Measurements from ENCODE around the gene KLF5. TPM values are rescaled to one million over a fixed set of nuclear protein-coding genes. Genes with fewer than 3 reads are reported as not detected.

KLF5 gene
- total and polyA plus RNA-seq, 5 donors: 0.54 to 0.83 (median 0.74) TPM

- WGBS: 42% methylated on average over 3 of the region's 3 CpGs
- no peak overlapping the region for H3K27ac ChIP-seq (ENCODE audit: low read length)
- intact Hi-C loops (cut with DNase I): no loop called here
Measured at GRCh38 chr13:73073050-73073449, 14.2 kb downstream of the KLF5 start.

GRCh38 chr13:73074014-73074413 lies 15.2 kb downstream of the KLF5 start:
- ATAC-seq (no peak), DNase-seq (no peak)
- Histone ChIP-seq H3K9me3 (ENCODE audit: control insufficient read depth, low read length) (no peaks in the 10 kb centered on the region), H3K27me3 (ENCODE audit: control insufficient read depth, insufficient read depth) (no peaks in the 10 kb centered on the region), H3K27ac (ENCODE audit: low read length) (no peak overlapping the region), H3K4me1 (ENCODE audit: control insufficient read depth, insufficient read depth, low read length) (no peaks in the 10 kb centered on the region), H3K4me3 (ENCODE audit: low read length) (no peak overlapping the region)
- intact Hi-C loops (cut with DNase I): no loop called here
- 62% methylated on average over 2 of the region's 2 CpGs for WGBS

More at GRCh38 chr13:73073050-73073449, 14.2 kb downstream of the KLF5 start:
- Histone ChIP-seq H3K4me1 (ENCODE audit: control insufficient read depth, insufficient read depth, low read length) (no peaks in the 10 kb centered on the region), H3K27me3 (ENCODE audit: control insufficient read depth, insufficient read depth) (no peaks in the 10 kb centered on the region), H3K9me3 (ENCODE audit: control insufficient read depth, low read length) (no peaks in the 10 kb centered on the region), H3K4me3 (ENCODE audit: low read length) (no peak overlapping the region)
- ATAC-seq (no peak), DNase-seq (no peak)

- H3K27me3 ChIP-seq (ENCODE audit: control insufficient read depth, insufficient read depth): no peaks in the 10 kb centered on the region
Measured at GRCh38 chr13:73074926-73075325, 16.1 kb downstream of the KLF5 start.

GRCh38 chr13:73075546-73075945 lies 16.7 kb downstream of the KLF5 start:
- intact Hi-C loops (cut with DNase I): no loop called here
- no peak overlapping the region for H3K27ac ChIP-seq (ENCODE audit: low read length)
- no peak overlapping the region for H3K4me3 ChIP-seq (ENCODE audit: low read length)
- WGBS: 61% methylated on average over 18 of the region's 18 CpGs
- no peaks in the 10 kb centered on the region for H3K27me3 ChIP-seq (ENCODE audit: control insufficient read depth, insufficient read depth)
- H3K4me1 ChIP-seq (ENCODE audit: control insufficient read depth, insufficient read depth, low read length): no peaks in the 10 kb centered on the region
- ATAC-seq: no peak
- DNase-seq: no peak
- no peaks in the 10 kb centered on the region for H3K9me3 ChIP-seq (ENCODE audit: control insufficient read depth, low read length)

More at GRCh38 chr13:73074926-73075325, 16.1 kb downstream of the KLF5 start:
- DNase-seq: no peak
- no peak overlapping the region for H3K4me3 ChIP-seq (ENCODE audit: low read length)
- WGBS: 98% methylated on average over 1 of the region's 1 CpG
- intact Hi-C loops (cut with DNase I): no loop called here
- no peaks in the 10 kb centered on the region for H3K9me3 ChIP-seq (ENCODE audit: control insufficient read depth, low read length)
- no peaks in the 10 kb centered on the region for H3K4me1 ChIP-seq (ENCODE audit: control insufficient read depth, insufficient read depth, low read length)
- no peak overlapping the region for H3K27ac ChIP-seq (ENCODE audit: low read length)
- ATAC-seq: no peak

- Histone ChIP-seq H3K27ac (ENCODE audit: low read length) (no peak overlapping the region), H3K27me3 (ENCODE audit: control insufficient read depth, insufficient read depth) (no peaks in the 10 kb centered on the region), H3K9me3 (ENCODE audit: control insufficient read depth, low read length) (no peaks in the 10 kb centered on the region), H3K4me3 (ENCODE audit: low read length) (no peak overlapping the region), H3K4me1 (ENCODE audit: control insufficient read depth, insufficient read depth, low read length) (no peaks in the 10 kb centered on the region)
- DNase-seq (no peak), ATAC-seq (no peak)
- intact Hi-C loops (cut with DNase I): no loop called here
- 64% methylated on average over 2 of the region's 2 CpGs for WGBS
Measured at GRCh38 chr13:73075954-73076353, 17.1 kb downstream of the KLF5 start.

- WGBS: 94% methylated on average over 9 of the region's 9 CpGs
- Histone ChIP-seq H3K27me3 (ENCODE audit: control insufficient read depth, insufficient read depth) (no peaks in the 10 kb centered on the region), H3K27ac (ENCODE audit: low read length) (no peak overlapping the region), H3K9me3 (ENCODE audit: control insufficient read depth, low read length) (no peaks in the 10 kb centered on the region), H3K4me1 (ENCODE audit: control insufficient read depth, insufficient read depth, low read length) (no peaks in the 10 kb centered on the region), H3K4me3 (ENCODE audit: low read length) (no peak overlapping the region)
- ATAC-seq (no peak), DNase-seq (no peak)
- intact Hi-C loops (cut with DNase I): no loop called here
Measured at GRCh38 chr13:73077865-73078264, 19.1 kb downstream of the KLF5 start.

GRCh38 chr13:73079359-73079758 lies 20.6 kb downstream of the KLF5 start:
- ATAC-seq: no peak
- Histone ChIP-seq H3K27ac (ENCODE audit: low read length) (no peak overlapping the region), H3K4me1 (ENCODE audit: control insufficient read depth, insufficient read depth, low read length) (no peaks in the 10 kb centered on the region), H3K9me3 (ENCODE audit: control insufficient read depth, low read length) (no peaks in the 10 kb centered on the region), H3K4me3 (ENCODE audit: low read length) (no peak overlapping the region), H3K27me3 (ENCODE audit: control insufficient read depth, insufficient read depth) (no peaks in the 10 kb centered on the region)
- no peak for DNase-seq
- 86% methylated on average over 3 of the region's 3 CpGs for WGBS
- intact Hi-C loops (cut with DNase I): no loop called here

- no peaks in the 10 kb centered on the region for H3K4me1 ChIP-seq (ENCODE audit: control insufficient read depth, insufficient read depth, low read length)
- no peaks in the 10 kb centered on the region for H3K27me3 ChIP-seq (ENCODE audit: control insufficient read depth, insufficient read depth)
- intact Hi-C loops (cut with DNase I): loop anchor here in 1 of 4 donors (10.0 kb wide), 1 partner anchor 623 kb away; no protein-coding TSS in a partner anchor
- H3K9me3 ChIP-seq (ENCODE audit: control insufficient read depth, low read length): no peaks in the 10 kb centered on the region
- no peak for DNase-seq
- WGBS: 63% methylated on average over 4 of the region's 4 CpGs
- H3K27ac ChIP-seq (ENCODE audit: low read length): no peak overlapping the region
- no peak for ATAC-seq
- H3K4me3 ChIP-seq (ENCODE audit: low read length): no peak overlapping the region
Measured at GRCh38 chr13:73081256-73081915, 22.6 kb downstream of the KLF5 start.

- intact Hi-C loops (cut with DNase I): loop anchor here in 1 of 4 donors (10.0 kb wide), 1 partner anchor 622 kb away; no protein-coding TSS in a partner anchor
- H3K27me3 ChIP-seq (ENCODE audit: control insufficient read depth, insufficient read depth): no peaks in the 10 kb centered on the region
- DNase-seq (no peak), ATAC-seq (no peak)
- no peak overlapping the region for H3K4me3 ChIP-seq (ENCODE audit: low read length)
- no peaks in the 10 kb centered on the region for H3K4me1 ChIP-seq (ENCODE audit: control insufficient read depth, insufficient read depth, low read length)
- no peaks in the 10 kb centered on the region for H3K9me3 ChIP-seq (ENCODE audit: control insufficient read depth, low read length)
- 69% methylated on average over 5 of the region's 5 CpGs for WGBS
- no peak overlapping the region for H3K27ac ChIP-seq (ENCODE audit: low read length)
Measured at GRCh38 chr13:73082471-73082870, 23.7 kb downstream of the KLF5 start.

GRCh38 chr13:73082895-73083294 lies 24.1 kb downstream of the KLF5 start:
- Histone ChIP-seq H3K27ac (ENCODE audit: low read length) (no peak overlapping the region), H3K4me3 (ENCODE audit: low read length) (no peak overlapping the region), H3K4me1 (ENCODE audit: control insufficient read depth, insufficient read depth, low read length) (no peaks in the 10 kb centered on the region), H3K9me3 (ENCODE audit: control insufficient read depth, low read length) (peaks cover 1% of the 10 kb centered on the region), H3K27me3 (ENCODE audit: control insufficient read depth, insufficient read depth) (no peaks in the 10 kb centered on the region)
- WGBS: 61% methylated on average over 4 of the region's 4 CpGs
- ATAC-seq (no peak), DNase-seq (no peak)
- intact Hi-C loops (cut with DNase I): loop anchor here in 1 of 4 donors (10.0 kb wide), 1 partner anchor 622 kb away; no protein-coding TSS in a partner anchor

GRCh38 chr13:73088332-73088935 lies 29.6 kb downstream of the KLF5 start:
- Histone ChIP-seq H3K4me1 (ENCODE audit: control insufficient read depth, insufficient read depth, low read length) (no peaks in the 10 kb centered on the region), H3K4me3 (ENCODE audit: low read length) (no peak overlapping the region), H3K9me3 (ENCODE audit: control insufficient read depth, low read length) (peaks cover 3% of the 10 kb centered on the region), H3K27me3 (ENCODE audit: control insufficient read depth, insufficient read depth) (no peaks in the 10 kb centered on the region), H3K27ac (ENCODE audit: low read length) (no peak overlapping the region)
- intact Hi-C loops (cut with DNase I): loop anchor here in 1 of 4 donors (10.0 kb wide), 1 partner anchor 616 kb away; no protein-coding TSS in a partner anchor
- ATAC-seq: no peak
- no peak for DNase-seq
- 83% methylated on average over 4 of the region's 4 CpGs for WGBS

Measured in right cardiac atrium (tissue), 5 donors.